Neural cell (in vitro differentiated cells): Measurements from ENCODE around the gene NPDC1. TPM values are rescaled to one million over a fixed set of nuclear protein-coding genes. Genes with fewer than 3 reads are reported as not detected.

Source experiments
- H2AFZ ChIP-seq: fragments of 200-600, 300-800 bp; sonication (generic), shearing (Covaris generic); 2 replicates; pipeline ENCODE4 v1.6.0; 2014; ENCODE audit warnings: low read depth, mild to moderate bottlenecking, antibody characterized with exemption, low read length, moderate library complexity
- H3F3A ChIP-seq: fragments of 200-600 bp; shearing (Covaris generic); 2 replicates; pipeline ENCODE4 v1.6.1; 2016; ENCODE audit warnings: mild to moderate bottlenecking, moderate library complexity, mixed read lengths, antibody characterized with exemption, low read length; ENCODE audit not compliant: insufficient read depth, poor library complexity, severe bottlenecking
- H3K27ac ChIP-seq: fragments of 200-600, 300-800 bp; sonication (generic), shearing (Covaris generic); 2 replicates; pipeline ENCODE4 v1.5.1; 2014; ENCODE audit warnings: mild to moderate bottlenecking, low read length, moderate library complexity
- H3K27me3 ChIP-seq: fragments of 300-800, 200-600 bp; sonication (generic), shearing (Covaris generic); 2 replicates; pipeline ENCODE4 v1.6.0; 2014; ENCODE audit warnings: mild to moderate bottlenecking, low read depth, low read length, moderate library complexity; ENCODE audit not compliant: insufficient read depth
- H3K36me3 ChIP-seq: fragments of 300-800, 200-600 bp; sonication (generic), shearing (Covaris generic); 2 replicates; pipeline ENCODE4 v1.5.1; 2014; ENCODE audit warnings: mild to moderate bottlenecking, antibody characterized with exemption, low read length, moderate library complexity; ENCODE audit not compliant: insufficient read depth
- H3K4me2 ChIP-seq: fragments of 300-800, 200-600 bp; sonication (generic), shearing (Covaris generic); 2 replicates; pipeline ENCODE4 v1.6.0; 2014; ENCODE audit warnings: mild to moderate bottlenecking, low read length
- H3K4me3 ChIP-seq: fragments of 300-800, 200-600 bp; sonication (generic), shearing (Covaris generic); 2 replicates; pipeline ENCODE4 v1.5.1; 2014; ENCODE audit warnings: mild to moderate bottlenecking, low read length, moderate library complexity
- H3K79me2 ChIP-seq: fragments of 200-600 bp; shearing (Covaris generic); replicated peaks from 2 replicates; pipeline ENCODE4 v1.6.0; 2014; ENCODE audit warnings: mild to moderate bottlenecking, low read length, moderate library complexity; ENCODE audit not compliant: insufficient read depth
- H3K9ac ChIP-seq: fragments of 300-800, 200-600 bp; sonication (generic), shearing (Covaris generic); 2 replicates; pipeline ENCODE4 v1.6.1; 2016; ENCODE audit warnings: mild to moderate bottlenecking, low read length, mixed read lengths
- H3K9me2 ChIP-seq: fragments of 200-600 bp; shearing (Covaris generic); 2 replicates; pipeline ENCODE4 v1.6.1; 2016; ENCODE audit warnings: mild to moderate bottlenecking, low read length, mixed read lengths; ENCODE audit not compliant: insufficient read depth
- H3K9me3 ChIP-seq: fragments of 200-600, 300-800 bp; sonication (generic), shearing (Covaris generic); 2 replicates; pipeline ENCODE4 v1.6.1; 2016; ENCODE audit warnings: mild to moderate bottlenecking, mixed run types, low read length, moderate library complexity, mixed read lengths
- H4K20me1 ChIP-seq: fragments of 200-600 bp; shearing (Covaris generic); 2 replicates; pipeline ENCODE4 v1.6.1; 2016; ENCODE audit warnings: mild to moderate bottlenecking, mixed run types; ENCODE audit not compliant: insufficient read depth
- CTCF ChIP-seq: fragments of 450-650 bp; IDR thresholded peaks from 2 replicates; pipeline ENCODE4 v1.5.1; 2014; ENCODE audit warnings: antibody characterized with exemption, mild to moderate bottlenecking, moderate library complexity; ENCODE audit not compliant: poor library complexity, severe bottlenecking
- EP300 ChIP-seq: fragments of 450-650 bp; conservative IDR thresholded peaks from 2 replicates; pipeline ENCODE4 v1.6.1; 2014; ENCODE audit warnings: antibody characterized with exemption, mild to moderate bottlenecking, moderate library complexity; ENCODE audit not compliant: poor library complexity, severe bottlenecking
- EZH2 ChIP-seq: fragments of 200-600, 300-800 bp; shearing (Covaris generic), sonication (generic); IDR thresholded peaks from 2 replicates; pipeline ENCODE4 v1.6.1; 2014; ENCODE audit warnings: antibody characterized with exemption, low read length, borderline replicate concordance, mild to moderate bottlenecking; ENCODE audit not compliant: insufficient read depth, poor library complexity, severe bottlenecking
- MXI1 ChIP-seq: fragments of 450-650 bp; conservative IDR thresholded peaks from 2 replicates; pipeline ENCODE4 v1.6.1; 2014; ENCODE audit warnings: antibody characterized with exemption, mild to moderate bottlenecking; ENCODE audit not compliant: poor library complexity, severe bottlenecking
- POLR2AphosphoS5 ChIP-seq: IDR thresholded peaks from 2 replicates; pipeline ENCODE4 v1.6.1; 2012
- RAD21 ChIP-seq: fragments of 450-650 bp; conservative IDR thresholded peaks from 2 replicates; pipeline ENCODE4 v1.6.1; 2014; ENCODE audit warnings: antibody characterized with exemption, mild to moderate bottlenecking, moderate library complexity
- REST ChIP-seq: IDR thresholded peaks from 2 replicates; pipeline ENCODE4 v1.6.1; 2012; ENCODE audit warnings: borderline replicate concordance
- SMC3 ChIP-seq: fragments of 450-650 bp; conservative IDR thresholded peaks from 2 replicates; pipeline ENCODE4 v1.6.1; 2014; ENCODE audit warnings: antibody characterized with exemption, mild to moderate bottlenecking, moderate library complexity; ENCODE audit not compliant: poor library complexity
- TAF1 ChIP-seq: IDR thresholded peaks from 2 replicates; pipeline ENCODE4 v1.6.1; 2012; ENCODE audit warnings: low read depth
- polyA plus RNA-seq: library from polyadenylated mRNA; depleted of rRNA; stranded (reverse); fragments of >200 nt; gene quantifications from 2 replicates; pipeline ENCODE4 v1.2.3, GENCODE V29; 2014

Gene NPDC1
- polyA plus RNA-seq, 1 donor from 2014 or later: 161 TPM

- Histone ChIP-seq H3K27ac (no peak overlapping the region), H3K4me2 (no peak overlapping the region), H3K36me3 (no peaks in the 10 kb centered on the region), H2AFZ (no peak overlapping the region), H3K27me3 (no peaks in the 10 kb centered on the region), H3K9me3 (no peaks in the 10 kb centered on the region), H4K20me1 (no peaks in the 10 kb centered on the region), H3K4me3 (no peak overlapping the region), H3F3A (no peaks in the 10 kb centered on the region), H3K79me2 (peaks cover 5% of the 10 kb centered on the region), H3K9me2 (no peaks in the 10 kb centered on the region), H3K9ac (no peak overlapping the region)
- TF ChIP-seq POLR2AphosphoS5 (no peak), EZH2 (no peak), MXI1 (no peak), REST (no peak), CTCF (no peak), TAF1 (no peak), SMC3 (no peak), EP300 (no peak), RAD21 (no peak)
Measured at GRCh38 chr9:137030538-137031527, 15.1 kb downstream of the NPDC1 start.

GRCh38 chr9:137030006-137030405 lies 16.0 kb downstream of the NPDC1 start:
- no peak overlapping the region for H3K27ac ChIP-seq
- no peaks in the 10 kb centered on the region for H3K9me3 ChIP-seq
- H3K27me3 ChIP-seq: no peaks in the 10 kb centered on the region
- H3F3A ChIP-seq: no peaks in the 10 kb centered on the region
- no peaks in the 10 kb centered on the region for H3K9me2 ChIP-seq
- no peaks in the 10 kb centered on the region for H4K20me1 ChIP-seq
- no peak for TF ChIP-seq TAF1
- TF ChIP-seq EZH2: no peak
- no peak for TF ChIP-seq REST
- TF ChIP-seq MXI1: no peak
- TF ChIP-seq EP300: no peak
- TF ChIP-seq POLR2AphosphoS5: no peak
- TF ChIP-seq CTCF: no peak
- TF ChIP-seq RAD21: no peak
- no peak for TF ChIP-seq SMC3
- H2AFZ ChIP-seq: no peak overlapping the region
- no peak overlapping the region for H3K4me3 ChIP-seq
- no peaks in the 10 kb centered on the region for H3K36me3 ChIP-seq
- H3K79me2 ChIP-seq: peaks cover 5% of the 10 kb centered on the region
- no peak overlapping the region for H3K4me2 ChIP-seq
- no peak overlapping the region for H3K9ac ChIP-seq
